Stimulated activated CD4-positive, alpha-beta T cell treated with anti-CD3 and anti-CD28 coated beads, Interleukin-2, amount 100 ng/mL, for 48 hours (primary cell): Measurements from ENCODE around the gene ACOT13.
"Not testable (repeated sequence)": the region's sequence is repeated elsewhere in the genome, so short reads cannot be mapped to it uniquely, and the experiment has no call there.

Source experiments
- DNase-seq, 2 donors: peaks; one replicate each; pipeline ENCODE4 v3.0.0-alpha.2; 2020

ACOT13 gene

GRCh38 chr6:24666641-24667377 lies at the start of gene ACOT13, which contains the start of gene TDP2:
TSS of gene ACOT13 (plus strand) at chr6:24667077. CDS start at chr6:24667264, 187 bp downstream.
TSS of gene TDP2 (minus strand) at chr6:24666899. CDS start at chr6:24666862, 37 bp downstream.
- peak; percentile 90 to 91 for DNase-seq

GRCh38 chr6:24619661-24620060 lies 47.2 kb upstream of the ACOT13 start:
- no peak for DNase-seq

GRCh38 chr6:24620637-24621036 lies 46.2 kb upstream of the ACOT13 start:
- no peak for DNase-seq

- no peak for DNase-seq
Measured at GRCh38 chr6:24621626-24622289, 45.1 kb upstream of the ACOT13 start.

- no peak for DNase-seq
Measured at GRCh38 chr6:24630856-24631505, 35.9 kb upstream of the ACOT13 start.

GRCh38 chr6:24631671-24632070 lies 35.2 kb upstream of the ACOT13 start:
- DNase-seq: no peak

- no peak for DNase-seq
Measured at GRCh38 chr6:24632573-24632972, 34.3 kb upstream of the ACOT13 start.

GRCh38 chr6:24636681-24637080 lies 30.2 kb upstream of the ACOT13 start:
- no peak for DNase-seq

GRCh38 chr6:24640166-24640565 lies 26.7 kb upstream of the ACOT13 start:
- no peak for DNase-seq

GRCh38 chr6:24640631-24641030 lies 26.2 kb upstream of the ACOT13 start:
- not testable (repeated sequence) for DNase-seq

- no peak for DNase-seq
Measured at GRCh38 chr6:24642061-24642460, 24.8 kb upstream of the ACOT13 start.

- DNase-seq: no peak
Measured at GRCh38 chr6:24643920-24644319, 23.0 kb upstream of the ACOT13 start.

GRCh38 chr6:24644377-24644776 lies 22.5 kb upstream of the ACOT13 start:
- DNase-seq: no peak

GRCh38 chr6:24646771-24647170 lies 20.1 kb upstream of the ACOT13 start:
- no peak for DNase-seq

GRCh38 chr6:24648276-24648675 lies 18.6 kb upstream of the ACOT13 start:
- no peak for DNase-seq

GRCh38 chr6:24649691-24650090 lies 17.2 kb upstream of the ACOT13 start:
- no peak for DNase-seq

GRCh38 chr6:24650365-24650764 lies 16.5 kb upstream of the ACOT13 start:
- no peak for DNase-seq

- no peak for DNase-seq
Measured at GRCh38 chr6:24655215-24655614, 11.7 kb upstream of the ACOT13 start.

GRCh38 chr6:24658573-24659560 lies 8.0 kb upstream of the ACOT13 start:
- no peak for DNase-seq

GRCh38 chr6:24659561-24659960 lies 7.3 kb upstream of the ACOT13 start:
- no peak for DNase-seq

GRCh38 chr6:24660105-24660504 lies 6.8 kb upstream of the ACOT13 start:
- no peak for DNase-seq

GRCh38 chr6:24661759-24662158 lies 5.1 kb upstream of the ACOT13 start:
- DNase-seq: not testable (repeated sequence)

- DNase-seq: no peak
Measured at GRCh38 chr6:24662236-24662635, 4.6 kb upstream of the ACOT13 start.
